ENCODE data around the gene RDH8.

DNA sequence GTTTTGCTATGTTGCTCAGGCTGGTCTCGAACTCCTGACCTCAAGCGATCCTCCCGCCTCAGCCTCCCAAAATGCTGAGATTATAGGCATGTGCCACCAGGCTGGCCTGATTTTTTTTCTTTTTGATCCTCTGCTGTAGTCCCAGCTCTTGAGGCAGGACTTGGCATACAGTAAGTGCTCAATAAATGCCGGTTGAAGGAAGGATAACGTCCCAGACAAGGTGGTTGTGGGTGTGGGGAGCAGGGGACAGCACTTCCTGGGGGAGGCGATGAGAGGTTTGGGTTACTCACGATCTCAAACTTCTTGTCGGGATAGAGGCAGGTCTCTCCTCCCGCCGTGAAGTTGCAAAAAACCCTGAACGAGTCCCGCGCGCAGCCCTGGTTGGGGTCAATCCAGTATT lies 47.3 kb upstream of the RDH8 start:
- TF ChIP-seq, protein P1, sequence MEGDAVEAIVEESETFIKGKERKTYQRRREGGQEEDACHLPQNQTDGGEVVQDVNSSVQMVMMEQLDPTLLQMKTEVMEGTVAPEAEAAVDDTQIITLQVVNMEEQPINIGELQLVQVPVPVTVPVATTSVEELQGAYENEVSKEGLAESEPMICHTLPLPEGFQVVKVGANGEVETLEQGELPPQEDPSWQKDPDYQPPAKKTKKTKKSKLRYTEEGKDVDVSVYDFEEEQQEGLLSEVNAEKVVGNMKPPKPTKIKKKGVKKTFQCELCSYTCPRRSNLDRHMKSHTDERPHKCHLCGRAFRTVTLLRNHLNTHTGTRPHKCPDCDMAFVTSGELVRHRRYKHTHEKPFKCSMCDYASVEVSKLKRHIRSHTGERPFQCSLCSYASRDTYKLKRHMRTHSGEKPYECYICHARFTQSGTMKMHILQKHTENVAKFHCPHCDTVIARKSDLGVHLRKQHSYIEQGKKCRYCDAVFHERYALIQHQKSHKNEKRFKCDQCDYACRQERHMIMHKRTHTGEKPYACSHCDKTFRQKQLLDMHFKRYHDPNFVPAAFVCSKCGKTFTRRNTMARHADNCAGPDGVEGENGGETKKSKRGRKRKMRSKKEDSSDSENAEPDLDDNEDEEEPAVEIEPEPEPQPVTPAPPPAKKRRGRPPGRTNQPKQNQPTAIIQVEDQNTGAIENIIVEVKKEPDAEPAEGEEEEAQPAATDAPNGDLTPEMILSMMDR (conservative IDR thresholded peaks at IDR 0.05 in 1 of 2, IDR thresholded peaks at IDR 0.05 in 1 of 2; ENCODE audit: low read depth in 1 of 2, low read length in 2 of 2) = no peak
- TF ChIP-seq EZH2 (IDR thresholded peaks at IDR 0.05; ENCODE audit: low read length, missing control alignments) = no peak

Data from fibroblast of lung (primary cell).